Erythroblast (primary cell): ENCODE measurements around the gene KLK1.

Experiments used
- GATA1 ChIP-seq: IDR thresholded peaks from 2 replicates; pipeline ENCODE4 v1.6.1; 2011; ENCODE audit warnings: low read depth, mild to moderate bottlenecking, control low read depth, low read length, moderate library complexity
- POLR2A ChIP-seq: IDR thresholded peaks from 2 replicates; pipeline ENCODE4 v1.6.1; 2011; ENCODE audit warnings: mild to moderate bottlenecking, low read length

GRCh38 chr19:50778906-50779430 is 44.6 kb downstream of the KLK1 start:
- no peak for TF ChIP-seq POLR2A
- TF ChIP-seq GATA1, result no peak
